Transverse colon (tissue), 4 donors: Measurements from ENCODE around the gene UQCC2. TPM values are rescaled to one million over a fixed set of nuclear protein-coding genes. Genes with fewer than 3 reads are reported as not detected.

Source experiments
- DNase-seq: peaks from one replicate; pipeline ENCODE4 v3.0.0-alpha.2; 2019
- H3K27ac ChIP-seq, 4 donors: fragments of 200-600 bp; sonication (generic); 2 replicates each; pipeline ENCODE4 v1.5.1; 2016 to 2018; ENCODE audit warnings: inconsistent platforms in 4 of 4
- H3K27me3 ChIP-seq: fragments of 200-600 bp; sonication (generic); 2 replicates; pipeline ENCODE4 v1.5.1; 2017; ENCODE audit warnings: inconsistent platforms
- H3K36me3 ChIP-seq, 4 donors: fragments of 200-600 bp; sonication (generic); 2 replicates each; pipeline ENCODE4 v1.5.1; 2017 to 2019; ENCODE audit warnings: inconsistent platforms in 4 of 4
- H3K4me1 ChIP-seq, 4 donors: fragments of 200-600 bp; sonication (generic); 2 replicates each; pipeline ENCODE4 v1.5.1; 2017 to 2020; ENCODE audit warnings: inconsistent platforms in 4 of 4
- H3K4me3 ChIP-seq, 4 donors: fragments of 200-600 bp; sonication (generic); 1 replicate in 1 of 4; 2 replicates in 3 of 4; pipeline versions ENCODE4 v1.5.1 to v1.6.1; 2017 to 2019; ENCODE audit warnings: inconsistent platforms in 4 of 4
- H3K9me3 ChIP-seq, 2 donors: fragments of 200-600 bp; sonication (generic); 2 replicates each; pipeline ENCODE4 v1.5.1; 2017 to 2019; ENCODE audit warnings: inconsistent platforms in 2 of 2
- EP300 ChIP-seq: sonication (generic); formaldehyde crosslinking; IDR thresholded peaks from one replicate; pipeline ENCODE4 v1.6.1; 2017; ENCODE audit warnings: antibody characterized with exemption, low read depth
- POLR2A ChIP-seq: fragments of 450-650 bp; IDR thresholded peaks from one replicate; pipeline ENCODE4 v1.6.1; 2016; ENCODE audit warnings: antibody characterized with exemption, mild to moderate bottlenecking, moderate library complexity
- POLR2AphosphoS5 ChIP-seq, 3 donors: sonication (generic); formaldehyde crosslinking; IDR thresholded peaks; one replicate each; pipeline ENCODE4 v1.6.1; 2016; ENCODE audit warnings: antibody characterized with exemption in 3 of 3
- WGBS, 2 donors: methylation state at CpG; one replicate each; pipeline ENCODE4 v1.1.5; 2018; ENCODE audit warnings: low coverage in 1 of 2; 5-methylcytosine and 5-hydroxymethylcytosine counted together
- in situ Hi-C, 4 donors: fragments of 200-750 bp; cut with MboI; loops; one replicate each; pipeline versions ENCODE4 v1.15.0 to v1.15.1; 2017; ENCODE audit warnings: low sequenced_read_pairs in 3 of 4, low pct_ligation_motif_present in 1 of 4, low pct_unique_long_range_greater_than_20kb in 1 of 4
- intact Hi-C: fragments of 100-400 bp; cut with DNase I; formaldehyde crosslinking; loops from one replicate; pipeline ENCODE4 v1.15.1; 2023; ENCODE audit warnings: low total_unique reads
- total RNA-seq, 4 donors: library from RNA; depleted of rRNA; stranded (reverse); fragments of >200 nt; gene quantifications; one replicate each; pipeline ENCODE4 v1.1.0, GENCODE V29; 2016
- TF ChIP-seq, protein P1 (sequence below), 5 experiments: fragments of 200-600 bp in 3 of 5; fragments of 450-650 bp in 2 of 5; sonication (generic) in 3 of 5; IDR thresholded peaks; 1 replicate in 2 of 5; 2 replicates in 3 of 5; pipeline ENCODE4 v1.5.1; 2016 to 2017; ENCODE audit warnings: antibody characterized with exemption in 5 of 5, inconsistent platforms in 3 of 5, mild to moderate bottlenecking in 2 of 5, moderate library complexity in 1 of 5

The UQCC2 gene
- 10 to 100 TPM in 1 of 4 donors, 1 to 10 TPM in 3; 2.8 to 17.6 (median 8.8) TPM for total RNA-seq

DNA sequence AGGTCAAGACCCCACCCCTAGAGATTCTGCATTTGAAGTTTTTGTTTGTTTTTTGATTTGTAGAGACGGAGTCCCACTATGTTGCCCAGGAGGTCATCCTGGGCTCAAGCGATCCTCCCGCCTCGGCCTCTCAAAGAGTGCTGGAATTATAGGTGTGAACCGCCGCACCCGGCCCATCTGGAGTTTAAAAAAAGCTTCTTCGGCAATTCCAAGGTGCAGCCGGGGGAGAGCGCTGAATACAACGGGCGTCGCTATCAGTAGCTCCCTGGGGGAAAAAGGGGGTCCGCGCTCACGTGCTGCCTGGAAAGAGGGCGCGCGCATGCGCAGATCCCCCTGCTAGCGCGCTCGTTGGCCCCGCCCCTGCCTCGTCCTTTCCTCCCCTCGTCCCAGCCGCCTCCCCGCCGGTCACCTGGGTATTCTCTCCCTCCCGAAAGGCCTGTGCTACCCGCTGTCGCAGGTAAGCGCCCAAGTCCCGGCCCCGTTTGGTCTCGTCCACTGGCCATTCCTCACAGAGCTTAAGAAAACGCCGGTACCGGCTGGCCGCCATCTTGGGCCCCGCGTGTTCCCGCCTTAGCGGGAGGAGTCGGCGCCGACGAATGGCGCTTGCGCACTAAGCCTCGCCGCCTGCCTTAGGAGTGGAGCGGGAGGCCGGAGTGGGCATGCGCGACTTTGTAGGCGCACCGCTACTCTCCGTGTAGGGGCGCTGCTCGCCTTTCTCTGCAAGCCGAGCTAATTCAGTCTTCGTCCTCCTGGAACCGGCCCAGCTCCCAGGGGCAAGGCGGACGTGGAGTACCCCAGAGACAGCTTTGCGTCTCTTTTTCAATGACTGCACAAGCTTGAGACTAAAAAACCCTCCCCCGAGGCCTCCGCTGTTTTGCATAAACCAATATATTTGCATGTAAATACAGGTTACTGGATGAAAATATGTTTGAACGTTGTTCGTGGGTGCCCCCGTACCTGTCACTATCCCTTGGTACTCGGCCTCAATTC is at the start of gene UQCC2:
TSS of gene UQCC2 (minus strand) at position 561 of the 990 bp plus-strand sequence. CDS start at position 547, 14 bp downstream.
- TF ChIP-seq, protein P1, sequence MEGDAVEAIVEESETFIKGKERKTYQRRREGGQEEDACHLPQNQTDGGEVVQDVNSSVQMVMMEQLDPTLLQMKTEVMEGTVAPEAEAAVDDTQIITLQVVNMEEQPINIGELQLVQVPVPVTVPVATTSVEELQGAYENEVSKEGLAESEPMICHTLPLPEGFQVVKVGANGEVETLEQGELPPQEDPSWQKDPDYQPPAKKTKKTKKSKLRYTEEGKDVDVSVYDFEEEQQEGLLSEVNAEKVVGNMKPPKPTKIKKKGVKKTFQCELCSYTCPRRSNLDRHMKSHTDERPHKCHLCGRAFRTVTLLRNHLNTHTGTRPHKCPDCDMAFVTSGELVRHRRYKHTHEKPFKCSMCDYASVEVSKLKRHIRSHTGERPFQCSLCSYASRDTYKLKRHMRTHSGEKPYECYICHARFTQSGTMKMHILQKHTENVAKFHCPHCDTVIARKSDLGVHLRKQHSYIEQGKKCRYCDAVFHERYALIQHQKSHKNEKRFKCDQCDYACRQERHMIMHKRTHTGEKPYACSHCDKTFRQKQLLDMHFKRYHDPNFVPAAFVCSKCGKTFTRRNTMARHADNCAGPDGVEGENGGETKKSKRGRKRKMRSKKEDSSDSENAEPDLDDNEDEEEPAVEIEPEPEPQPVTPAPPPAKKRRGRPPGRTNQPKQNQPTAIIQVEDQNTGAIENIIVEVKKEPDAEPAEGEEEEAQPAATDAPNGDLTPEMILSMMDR (IDR thresholded peaks at IDR 0.05) = peak; percentile 44 to 79 (median 57)
- TF ChIP-seq POLR2AphosphoS5 (IDR thresholded peaks at IDR 0.05) (peak in 2 of 3 donors; percentile 76 to 91), POLR2A (peak; percentile 70), EP300 (no peak)
- peaks cover 7 to 15% (median 10%) of the 10 kb centered on the region in 4 donors for H3K4me1 ChIP-seq
- in situ Hi-C loops (no loop called here), intact Hi-C loops (no loop called here)
- H3K27ac ChIP-seq = peak within 1 kb of the TSS; percentile 92 to 95 (median 94)
- H3K27me3 ChIP-seq = no peaks in the 10 kb centered on the region
- no peaks in the 10 kb centered on the region for H3K36me3 ChIP-seq
- no peaks in the 10 kb centered on the region for H3K9me3 ChIP-seq
- DNase-seq = peak; percentile 98
- peak within 1 kb of the TSS; percentile 67 to 95 (median 76) for H3K4me3 ChIP-seq
- WGBS, 2 donors = 4% methylated on average over 4 to 32 of the region's 73 CpGs

DNA sequence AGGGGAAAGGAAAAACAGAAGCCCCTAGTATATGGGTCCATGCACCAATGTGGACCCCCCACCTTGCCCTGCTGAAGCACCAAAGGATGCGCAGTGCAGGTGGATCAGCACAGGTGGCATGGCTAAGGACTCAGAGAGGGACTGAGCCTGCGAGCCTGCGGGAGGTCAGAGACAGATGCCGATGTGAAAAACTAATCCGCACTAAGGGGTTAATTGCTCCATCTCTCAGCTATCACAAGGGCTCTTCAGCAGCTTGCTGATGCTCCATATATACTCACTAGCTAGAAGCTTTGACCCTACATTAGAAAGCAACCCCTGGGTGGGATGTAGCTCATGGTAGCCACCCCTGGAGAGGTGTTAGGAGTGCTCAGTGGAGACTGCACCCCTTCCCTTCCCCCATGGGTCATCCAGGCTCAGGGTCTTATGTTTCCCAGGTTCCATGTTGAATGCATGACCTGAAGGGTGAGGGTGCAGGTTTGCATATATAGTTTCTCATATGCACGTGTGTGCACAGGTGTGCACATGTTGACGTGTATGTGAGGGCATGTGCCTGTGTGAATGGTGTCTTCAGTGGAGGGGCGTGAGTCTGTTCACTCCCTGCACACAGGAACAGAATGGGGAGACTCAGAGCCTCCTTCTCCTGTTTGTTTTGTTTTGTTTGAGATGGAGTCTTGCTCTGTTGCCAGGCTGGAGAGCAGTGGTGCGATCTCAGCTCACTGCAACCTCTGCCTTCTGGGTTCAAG is 48.6 kb upstream of the UQCC2 start:
- DNase-seq = no peak
- intact Hi-C loops (no loop called here), in situ Hi-C loops (loop anchor here in 3 of 4 donors (10.0 to 25.0 kb wide), 4 partner anchors 265 to 402 kb away; no protein-coding TSS in a partner anchor)
- WGBS, 2 donors = 70 to 84% methylated on average over 4 to 9 of the region's 9 CpGs
- Histone ChIP-seq H3K27ac (no peak overlapping the region), H3K4me1 (peaks cover 4 to 28% (median 10%) of the 10 kb centered on the region in 4 donors), H3K27me3 (no peaks in the 10 kb centered on the region), H3K9me3 (no peaks in the 10 kb centered on the region), H3K4me3 (no peak overlapping the region), H3K36me3 (no peaks in the 10 kb centered on the region)
- TF ChIP-seq EP300 (no peak), POLR2AphosphoS5 (IDR thresholded peaks at IDR 0.05) (no peak), POLR2A (no peak)
- TF ChIP-seq, protein P1 (IDR thresholded peaks at IDR 0.05) = no peak

DNA sequence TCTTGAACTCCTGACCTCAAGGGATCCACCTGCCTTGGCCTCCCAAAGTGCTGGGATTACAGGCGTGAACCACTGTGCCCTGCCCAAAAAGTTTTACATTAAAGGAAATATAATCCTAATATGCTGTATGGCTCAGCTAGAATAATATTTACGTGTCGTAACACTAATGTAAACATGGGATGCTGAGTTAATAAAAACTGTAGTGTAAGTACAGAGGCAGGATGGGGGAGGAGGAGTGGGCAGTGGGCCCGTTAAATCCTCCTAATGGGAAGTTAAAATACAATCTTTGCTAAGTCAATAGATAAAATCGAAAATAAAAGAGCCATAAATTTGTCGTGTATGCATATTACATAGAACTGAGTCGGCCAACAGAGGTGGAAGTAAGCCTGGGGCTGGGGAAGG is 47.3 kb upstream of the UQCC2 start:
- Histone ChIP-seq H3K36me3 (no peaks in the 10 kb centered on the region), H3K27me3 (no peaks in the 10 kb centered on the region), H3K27ac (peak overlapping the region in 1 of 4 donors; percentile 36), H3K4me3 (no peak overlapping the region), H3K9me3 (no peaks in the 10 kb centered on the region), H3K4me1 (peaks cover 4 to 28% (median 10%) of the 10 kb centered on the region in 4 donors)
- no peak for DNase-seq
- intact Hi-C loops = no loop called here
- in situ Hi-C loops = loop anchor here in 1 of 4 donors (25.0 kb wide), 2 partner anchors 278 to 403 kb away; no protein-coding TSS in a partner anchor
- TF ChIP-seq, protein P1 (IDR thresholded peaks at IDR 0.05) = no peak
- no peak for TF ChIP-seq POLR2AphosphoS5 (IDR thresholded peaks at IDR 0.05)
- TF ChIP-seq POLR2A = no peak
- TF ChIP-seq EP300 = no peak
- WGBS, 2 donors = 40 to 42% methylated on average over 6 to 7 of the region's 7 CpGs
